GM23338 (cell line): ENCODE data around the gene ROPN1L. TPM values are rescaled to one million over a fixed set of nuclear protein-coding genes. Genes with fewer than 3 reads are reported as not detected.

ENCODE experiments used
- ATAC-seq: fragments of 200-7000 bp; cut with Tn5 transposase; 3 replicates; pipeline ENCODE4 v1.9.1; 2020
- DNase-seq: peaks from one replicate; pipeline ENCODE4 v3.0.0-alpha.2; 2015; ENCODE audit warnings: low spot score
- H2AFZ ChIP-seq: fragments of 200-600 bp; sonication (generic); 2 replicates; pipeline ENCODE4 v1.8.0; 2016; ENCODE audit warnings: antibody characterized with exemption, mild to moderate bottlenecking, moderate library complexity
- H3F3A ChIP-seq: fragments of 200-600 bp; sonication (generic); replicated peaks from 2 replicates; pipeline ENCODE4 v1.8.0; 2017; ENCODE audit warnings: antibody characterized with exemption, mixed run types, low read depth
- H3K27ac ChIP-seq: fragments of 200-600 bp; sonication (generic); 2 replicates; pipeline ENCODE4 v1.6.1; 2016; ENCODE audit warnings: low read depth
- H3K27me3 ChIP-seq: fragments of 200-600 bp; sonication (generic); 2 replicates; pipeline ENCODE4 v1.8.0; 2016; ENCODE audit warnings: mild to moderate bottlenecking, mixed run types, moderate library complexity; ENCODE audit not compliant: insufficient read depth
- H3K36me3 ChIP-seq: fragments of 200-600 bp; sonication (generic); 2 replicates; pipeline ENCODE4 v1.8.0; 2016; ENCODE audit warnings: mild to moderate bottlenecking; ENCODE audit not compliant: insufficient read depth
- H3K4me1 ChIP-seq: fragments of 200-600 bp; sonication (generic); 2 replicates; pipeline ENCODE4 v1.8.0; 2016; ENCODE audit warnings: mild to moderate bottlenecking, moderate library complexity; ENCODE audit not compliant: insufficient read depth
- H3K4me2 ChIP-seq: fragments of 200-600 bp; sonication (generic); 2 replicates; pipeline ENCODE4 v1.7.1; 2017; ENCODE audit warnings: mixed run types
- H3K4me3 ChIP-seq: fragments of 200-600 bp; sonication (generic); 2 replicates; pipeline ENCODE4 v1.6.1; 2016; ENCODE audit warnings: mixed run types
- H3K79me2 ChIP-seq: fragments of 200-600 bp; sonication (generic); replicated peaks from 2 replicates; pipeline ENCODE4 v1.8.0; 2017; ENCODE audit warnings: mild to moderate bottlenecking; ENCODE audit not compliant: insufficient read depth
- H3K9me2 ChIP-seq: fragments of 200-600 bp; sonication (generic); 2 replicates; pipeline ENCODE4 v1.8.0; 2017; ENCODE audit not compliant: insufficient read depth
- H4K20me1 ChIP-seq: fragments of 200-600 bp; sonication (generic); replicated peaks from 2 replicates; pipeline ENCODE4 v1.8.0; 2017; ENCODE audit warnings: mild to moderate bottlenecking; ENCODE audit not compliant: insufficient read depth
- H3K27ac Mint-ChIP-seq: 2 replicates; pipeline ENCODE4 v1.8.0; 2020; ENCODE audit warnings: inconsistent platforms, mild to moderate bottlenecking, moderate library complexity, mixed read lengths
- H3K27me3 Mint-ChIP-seq: 3 replicates; pipeline ENCODE4 v1.8.0; 2022; ENCODE audit warnings: low read depth, mild to moderate bottlenecking, moderate library complexity, mixed read lengths, inconsistent platforms; ENCODE audit not compliant: insufficient read depth, poor library complexity
- H3K36me3 Mint-ChIP-seq: 3 replicates; pipeline ENCODE4 v1.8.0; 2021; ENCODE audit warnings: low read depth, mild to moderate bottlenecking, inconsistent platforms, moderate library complexity, mixed read lengths
- H3K4me1 Mint-ChIP-seq: 3 replicates; pipeline ENCODE4 v1.8.0; 2020; ENCODE audit warnings: mild to moderate bottlenecking, inconsistent platforms, mixed read lengths
- H3K4me3 Mint-ChIP-seq: 3 replicates; pipeline ENCODE4 v1.8.0; 2021; ENCODE audit warnings: moderate library complexity, mild to moderate bottlenecking, inconsistent platforms, mixed read lengths
- H3K9me3 Mint-ChIP-seq: 3 replicates; pipeline ENCODE4 v1.8.0; 2020; ENCODE audit warnings: moderate library complexity, mild to moderate bottlenecking, inconsistent platforms, mixed read lengths
- CREB1 ChIP-seq: fragments of 250-450 bp; sonication (Bioruptor Pico); IDR thresholded peaks from 2 replicates; pipeline ENCODE4 v1.5.0; 2020; ENCODE audit warnings: low read depth, mild to moderate bottlenecking, moderate library complexity
- EZH2 ChIP-seq: fragments of 200-600 bp; sonication (generic); IDR thresholded peaks from one replicate; pipeline ENCODE4 v1.8.0; 2017; ENCODE audit warnings: antibody characterized with exemption, mild to moderate bottlenecking, low read depth; ENCODE audit not compliant: unreplicated experiment
- EZH2phosphoT487 ChIP-seq: fragments of 200-600 bp; sonication (generic); IDR thresholded peaks from one replicate; pipeline ENCODE4 v1.8.1; 2018; ENCODE audit warnings: antibody characterized with exemption; ENCODE audit not compliant: unreplicated experiment
- JUNB ChIP-seq: IDR thresholded peaks from one replicate; pipeline ENCODE4 v1.6.1; 2016; ENCODE audit warnings: antibody characterized with exemption; ENCODE audit not compliant: unreplicated experiment
- NANOG ChIP-seq: IDR thresholded peaks from 2 replicates; pipeline ENCODE4 v1.6.1; 2016; ENCODE audit warnings: antibody characterized with exemption, borderline replicate concordance
- POLR2AphosphoS5 ChIP-seq: IDR thresholded peaks from 2 replicates; pipeline ENCODE4 v1.6.1; 2016; ENCODE audit warnings: antibody characterized with exemption, low read depth
- STAT1 ChIP-seq: IDR thresholded peaks from one replicate; pipeline ENCODE4 v1.6.1; 2016; ENCODE audit warnings: antibody characterized with exemption; ENCODE audit not compliant: unreplicated experiment
- ZNF114 ChIP-seq: fragments of 250-450 bp; sonication (Bioruptor Pico); IDR thresholded peaks from 2 replicates; pipeline ENCODE4 v1.5.0; 2020; ENCODE audit warnings: mild to moderate bottlenecking, moderate library complexity
- ZNF331 ChIP-seq: fragments of 250-450 bp; sonication (Bioruptor Pico); IDR thresholded peaks from 2 replicates; pipeline ENCODE4 v1.5.0; 2020; ENCODE audit warnings: low read depth, mild to moderate bottlenecking, moderate library complexity
- polyA plus RNA-seq: library from polyadenylated mRNA; unstranded; fragments of >200 nt; fragmentation: Nextera tagmentation; extraction: Ambion mirVana; gene quantifications from 2 replicates; pipeline ENCODE4 v1.2.1, GENCODE V29; 2016
- total RNA-seq: library from RNA; depleted of rRNA; stranded (reverse); fragments of >200 nt; shearing (Covaris generic); gene quantifications from 2 replicates; pipeline ENCODE4 v1.2.3, GENCODE V29; 2014
- TF ChIP-seq, protein P1 (sequence below): fragments of 250-450 bp; sonication (Bioruptor Pico); IDR thresholded peaks from 2 replicates; pipeline ENCODE4 v1.5.0; 2020; ENCODE audit warnings: mild to moderate bottlenecking, moderate library complexity
- TF ChIP-seq, protein P2 (sequence below): IDR thresholded peaks from 2 replicates; pipeline ENCODE4 v1.6.1; 2016; ENCODE audit warnings: antibody characterized with exemption
- TF ChIP-seq, protein P3 (sequence below): IDR thresholded peaks from one replicate; pipeline ENCODE4 v1.6.1; 2018; ENCODE audit warnings: antibody characterized with exemption; ENCODE audit not compliant: unreplicated experiment
- TF ChIP-seq, protein P4 (sequence below), 2 experiments: fragments of 200-600 bp in 1 of 2; sonication (generic) in 1 of 2; conservative IDR thresholded peaks; 2 replicates each; pipeline versions ENCODE4 v1.5.1 to v1.6.1; 2016 to 2017; ENCODE audit warnings: antibody characterized with exemption in 2 of 2, low read depth in 2 of 2, mild to moderate bottlenecking in 2 of 2, moderate library complexity in 1 of 2

The ROPN1L gene
- total and polyA plus RNA-seq, 2 experiments from 2014 or later = 0.57 TPM; not detected in 1

DNA sequence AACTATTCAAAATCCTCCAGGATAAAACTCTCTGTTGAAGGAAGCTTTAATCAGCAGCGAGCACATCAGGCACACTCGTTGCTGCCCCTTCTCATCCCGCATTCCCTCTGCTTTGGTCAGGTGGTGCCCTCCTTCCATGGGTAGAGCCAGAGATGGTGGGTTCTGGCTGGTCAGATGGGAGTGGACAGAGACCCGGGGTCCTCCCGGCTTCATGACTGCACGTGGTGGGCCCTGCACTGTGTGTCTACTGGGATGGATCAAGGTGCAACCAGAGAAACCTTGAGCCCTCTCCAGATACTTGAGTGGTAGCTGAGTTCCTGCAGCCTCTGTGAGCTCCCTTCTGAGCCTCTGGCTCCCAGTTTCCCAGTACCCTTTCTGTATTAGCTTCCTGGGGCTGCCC is 36.3 kb downstream of the ROPN1L start:
- Mint-ChIP-seq H3K36me3 (peaks cover 3% of the 10 kb centered on the region; the same call in 1 of the 3 replicates), H3K27ac (no peak overlapping the region), H3K4me3 (no peak overlapping the region), H3K4me1 (peaks cover 25% of the 10 kb centered on the region), H3K9me3 (peaks cover 8% of the 10 kb centered on the region; the same call in 2 of the 3 replicates), H3K27me3 (peaks cover 8% of the 10 kb centered on the region)
- Histone ChIP-seq H3F3A (no peaks in the 10 kb centered on the region), H3K36me3 (no peaks in the 10 kb centered on the region), H3K79me2 (no peaks in the 10 kb centered on the region), H4K20me1 (no peaks in the 10 kb centered on the region), H2AFZ (no peak overlapping the region), H3K4me2 (no peak overlapping the region), H3K9me2 (no peaks in the 10 kb centered on the region), H3K27me3 (no peaks in the 10 kb centered on the region), H3K4me3 (no peak overlapping the region), H3K27ac (no peak overlapping the region), H3K4me1 (peaks cover 12% of the 10 kb centered on the region)
- DNase-seq (no peak), ATAC-seq (no peak)
- TF ChIP-seq, protein P1, sequence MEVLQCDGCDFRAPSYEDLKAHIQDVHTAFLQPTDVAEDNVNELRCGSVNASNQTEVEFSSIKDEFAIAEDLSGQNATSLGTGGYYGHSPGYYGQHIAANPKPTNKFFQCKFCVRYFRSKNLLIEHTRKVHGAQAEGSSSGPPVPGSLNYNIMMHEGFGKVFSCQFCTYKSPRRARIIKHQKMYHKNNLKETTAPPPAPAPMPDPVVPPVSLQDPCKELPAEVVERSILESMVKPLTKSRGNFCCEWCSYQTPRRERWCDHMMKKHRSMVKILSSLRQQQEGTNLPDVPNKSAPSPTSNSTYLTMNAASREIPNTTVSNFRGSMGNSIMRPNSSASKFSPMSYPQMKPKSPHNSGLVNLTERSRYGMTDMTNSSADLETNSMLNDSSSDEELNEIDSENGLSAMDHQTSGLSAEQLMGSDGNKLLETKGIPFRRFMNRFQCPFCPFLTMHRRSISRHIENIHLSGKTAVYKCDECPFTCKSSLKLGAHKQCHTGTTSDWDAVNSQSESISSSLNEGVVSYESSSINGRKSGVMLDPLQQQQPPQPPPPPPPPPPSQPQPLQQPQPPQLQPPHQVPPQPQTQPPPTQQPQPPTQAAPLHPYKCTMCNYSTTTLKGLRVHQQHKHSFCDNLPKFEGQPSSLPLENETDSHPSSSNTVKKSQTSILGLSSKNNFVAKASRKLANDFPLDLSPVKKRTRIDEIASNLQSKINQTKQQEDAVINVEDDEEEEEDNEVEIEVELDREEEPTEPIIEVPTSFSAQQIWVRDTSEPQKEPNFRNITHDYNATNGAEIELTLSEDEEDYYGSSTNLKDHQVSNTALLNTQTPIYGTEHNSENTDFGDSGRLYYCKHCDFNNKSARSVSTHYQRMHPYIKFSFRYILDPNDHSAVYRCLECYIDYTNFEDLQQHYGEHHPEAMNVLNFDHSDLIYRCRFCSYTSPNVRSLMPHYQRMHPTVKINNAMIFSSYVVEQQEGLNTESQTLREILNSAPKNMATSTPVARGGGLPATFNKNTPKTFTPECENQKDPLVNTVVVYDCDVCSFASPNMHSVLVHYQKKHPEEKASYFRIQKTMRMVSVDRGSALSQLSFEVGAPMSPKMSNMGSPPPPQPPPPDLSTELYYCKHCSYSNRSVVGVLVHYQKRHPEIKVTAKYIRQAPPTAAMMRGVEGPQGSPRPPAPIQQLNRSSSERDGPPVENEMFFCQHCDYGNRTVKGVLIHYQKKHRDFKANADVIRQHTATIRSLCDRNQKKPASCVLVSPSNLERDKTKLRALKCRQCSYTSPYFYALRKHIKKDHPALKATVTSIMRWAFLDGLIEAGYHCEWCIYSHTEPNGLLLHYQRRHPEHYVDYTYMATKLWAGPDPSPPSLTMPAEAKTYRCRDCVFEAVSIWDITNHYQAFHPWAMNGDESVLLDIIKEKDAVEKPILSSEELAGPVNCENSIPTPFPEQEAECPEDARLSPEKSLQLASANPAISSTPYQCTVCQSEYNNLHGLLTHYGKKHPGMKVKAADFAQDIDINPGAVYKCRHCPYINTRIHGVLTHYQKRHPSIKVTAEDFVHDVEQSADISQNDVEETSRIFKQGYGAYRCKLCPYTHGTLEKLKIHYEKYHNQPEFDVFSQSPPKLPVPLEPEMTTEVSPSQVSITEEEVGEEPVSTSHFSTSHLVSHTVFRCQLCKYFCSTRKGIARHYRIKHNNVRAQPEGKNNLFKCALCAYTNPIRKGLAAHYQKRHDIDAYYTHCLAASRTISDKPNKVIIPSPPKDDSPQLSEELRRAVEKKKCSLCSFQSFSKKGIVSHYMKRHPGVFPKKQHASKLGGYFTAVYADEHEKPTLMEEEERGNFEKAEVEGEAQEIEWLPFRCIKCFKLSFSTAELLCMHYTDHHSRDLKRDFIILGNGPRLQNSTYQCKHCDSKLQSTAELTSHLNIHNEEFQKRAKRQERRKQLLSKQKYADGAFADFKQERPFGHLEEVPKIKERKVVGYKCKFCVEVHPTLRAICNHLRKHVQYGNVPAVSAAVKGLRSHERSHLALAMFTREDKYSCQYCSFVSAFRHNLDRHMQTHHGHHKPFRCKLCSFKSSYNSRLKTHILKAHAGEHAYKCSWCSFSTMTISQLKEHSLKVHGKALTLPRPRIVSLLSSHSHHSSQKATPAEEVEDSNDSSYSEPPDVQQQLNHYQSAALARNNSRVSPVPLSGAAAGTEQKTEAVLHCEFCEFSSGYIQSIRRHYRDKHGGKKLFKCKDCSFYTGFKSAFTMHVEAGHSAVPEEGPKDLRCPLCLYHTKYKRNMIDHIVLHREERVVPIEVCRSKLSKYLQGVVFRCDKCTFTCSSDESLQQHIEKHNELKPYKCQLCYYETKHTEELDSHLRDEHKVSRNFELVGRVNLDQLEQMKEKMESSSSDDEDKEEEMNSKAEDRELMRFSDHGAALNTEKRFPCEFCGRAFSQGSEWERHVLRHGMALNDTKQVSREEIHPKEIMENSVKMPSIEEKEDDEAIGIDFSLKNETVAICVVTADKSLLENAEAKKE (CRISPR knock-in tag) = no peak
- TF ChIP-seq ZNF114 = no peak
- TF ChIP-seq, protein P2, sequence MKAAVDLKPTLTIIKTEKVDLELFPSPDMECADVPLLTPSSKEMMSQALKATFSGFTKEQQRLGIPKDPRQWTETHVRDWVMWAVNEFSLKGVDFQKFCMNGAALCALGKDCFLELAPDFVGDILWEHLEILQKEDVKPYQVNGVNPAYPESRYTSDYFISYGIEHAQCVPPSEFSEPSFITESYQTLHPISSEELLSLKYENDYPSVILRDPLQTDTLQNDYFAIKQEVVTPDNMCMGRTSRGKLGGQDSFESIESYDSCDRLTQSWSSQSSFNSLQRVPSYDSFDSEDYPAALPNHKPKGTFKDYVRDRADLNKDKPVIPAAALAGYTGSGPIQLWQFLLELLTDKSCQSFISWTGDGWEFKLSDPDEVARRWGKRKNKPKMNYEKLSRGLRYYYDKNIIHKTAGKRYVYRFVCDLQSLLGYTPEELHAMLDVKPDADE = no peak
- no peak for TF ChIP-seq ZNF331 (CRISPR knock-in tag)
- no peak for TF ChIP-seq POLR2AphosphoS5
- no peak for TF ChIP-seq STAT1
- TF ChIP-seq, protein P3, sequence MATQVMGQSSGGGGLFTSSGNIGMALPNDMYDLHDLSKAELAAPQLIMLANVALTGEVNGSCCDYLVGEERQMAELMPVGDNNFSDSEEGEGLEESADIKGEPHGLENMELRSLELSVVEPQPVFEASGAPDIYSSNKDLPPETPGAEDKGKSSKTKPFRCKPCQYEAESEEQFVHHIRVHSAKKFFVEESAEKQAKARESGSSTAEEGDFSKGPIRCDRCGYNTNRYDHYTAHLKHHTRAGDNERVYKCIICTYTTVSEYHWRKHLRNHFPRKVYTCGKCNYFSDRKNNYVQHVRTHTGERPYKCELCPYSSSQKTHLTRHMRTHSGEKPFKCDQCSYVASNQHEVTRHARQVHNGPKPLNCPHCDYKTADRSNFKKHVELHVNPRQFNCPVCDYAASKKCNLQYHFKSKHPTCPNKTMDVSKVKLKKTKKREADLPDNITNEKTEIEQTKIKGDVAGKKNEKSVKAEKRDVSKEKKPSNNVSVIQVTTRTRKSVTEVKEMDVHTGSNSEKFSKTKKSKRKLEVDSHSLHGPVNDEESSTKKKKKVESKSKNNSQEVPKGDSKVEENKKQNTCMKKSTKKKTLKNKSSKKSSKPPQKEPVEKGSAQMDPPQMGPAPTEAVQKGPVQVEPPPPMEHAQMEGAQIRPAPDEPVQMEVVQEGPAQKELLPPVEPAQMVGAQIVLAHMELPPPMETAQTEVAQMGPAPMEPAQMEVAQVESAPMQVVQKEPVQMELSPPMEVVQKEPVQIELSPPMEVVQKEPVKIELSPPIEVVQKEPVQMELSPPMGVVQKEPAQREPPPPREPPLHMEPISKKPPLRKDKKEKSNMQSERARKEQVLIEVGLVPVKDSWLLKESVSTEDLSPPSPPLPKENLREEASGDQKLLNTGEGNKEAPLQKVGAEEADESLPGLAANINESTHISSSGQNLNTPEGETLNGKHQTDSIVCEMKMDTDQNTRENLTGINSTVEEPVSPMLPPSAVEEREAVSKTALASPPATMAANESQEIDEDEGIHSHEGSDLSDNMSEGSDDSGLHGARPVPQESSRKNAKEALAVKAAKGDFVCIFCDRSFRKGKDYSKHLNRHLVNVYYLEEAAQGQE = no peak
- no peak for TF ChIP-seq EZH2
- TF ChIP-seq JUNB = no peak
- TF ChIP-seq, protein P4, sequence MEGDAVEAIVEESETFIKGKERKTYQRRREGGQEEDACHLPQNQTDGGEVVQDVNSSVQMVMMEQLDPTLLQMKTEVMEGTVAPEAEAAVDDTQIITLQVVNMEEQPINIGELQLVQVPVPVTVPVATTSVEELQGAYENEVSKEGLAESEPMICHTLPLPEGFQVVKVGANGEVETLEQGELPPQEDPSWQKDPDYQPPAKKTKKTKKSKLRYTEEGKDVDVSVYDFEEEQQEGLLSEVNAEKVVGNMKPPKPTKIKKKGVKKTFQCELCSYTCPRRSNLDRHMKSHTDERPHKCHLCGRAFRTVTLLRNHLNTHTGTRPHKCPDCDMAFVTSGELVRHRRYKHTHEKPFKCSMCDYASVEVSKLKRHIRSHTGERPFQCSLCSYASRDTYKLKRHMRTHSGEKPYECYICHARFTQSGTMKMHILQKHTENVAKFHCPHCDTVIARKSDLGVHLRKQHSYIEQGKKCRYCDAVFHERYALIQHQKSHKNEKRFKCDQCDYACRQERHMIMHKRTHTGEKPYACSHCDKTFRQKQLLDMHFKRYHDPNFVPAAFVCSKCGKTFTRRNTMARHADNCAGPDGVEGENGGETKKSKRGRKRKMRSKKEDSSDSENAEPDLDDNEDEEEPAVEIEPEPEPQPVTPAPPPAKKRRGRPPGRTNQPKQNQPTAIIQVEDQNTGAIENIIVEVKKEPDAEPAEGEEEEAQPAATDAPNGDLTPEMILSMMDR (conservative IDR thresholded peaks at IDR 0.05; ENCODE audit: low read depth in 2 of 2) = no peak
- TF ChIP-seq CREB1 (CRISPR knock-in tag) = no peak
- no peak for TF ChIP-seq NANOG
- TF ChIP-seq EZH2phosphoT487 = no peak
